OCI-LY7 (cell line): Measurements from ENCODE around the gene PCLAF. TPM values are rescaled to one million over a fixed set of nuclear protein-coding genes. Genes with fewer than 3 reads are reported as not detected.

Experiments
- small RNA-seq: library from RNA; depleted of rRNA; stranded (forward); fragments of <200 nt; gene quantifications from one replicate; pipeline ENCODE3, GENCODE V24; 2014
- total RNA-seq, 2 experiments: library from RNA; depleted of rRNA in 1 of 2; stranded (reverse); fragments of >200 nt in 1 of 2; shearing (Covaris generic) in 1 of 2; gene quantifications; 2 replicates each; pipeline ENCODE4 v1.2.3, GENCODE V29; 2014 to 2022

Gene PCLAF
- total RNA-seq, 2 experiments from 2014 or later, result 49.3 to 100 TPM

Small RNAs within 50 kb of the gene (small RNA-seq; reads per million reads assigned to genes)
- not detected for gene RF00554

Other genes with a start within 250 kb of the PCLAF start
- 63.1 and 65.7 TPM in 2 replicates for gene SNX22, start 229.7 kb downstream of the PCLAF start, total RNA-seq (2014; rRNA removed; shearing (Covaris generic))
- 61.6 and 68.8 TPM in 2 replicates for gene SNX22, start 229.7 kb downstream of the PCLAF start, total RNA-seq (2022)
- 243 and 263 TPM in 2 replicates for gene PPIB, start 218.4 kb downstream of the PCLAF start, total RNA-seq (2014; rRNA removed; shearing (Covaris generic))
- 248 and 307 TPM in 2 replicates for gene PPIB, start 218.4 kb downstream of the PCLAF start, total RNA-seq (2022)
- 8.8 and 11.6 TPM in 2 replicates for gene CSNK1G1, start 25.3 kb downstream of the PCLAF start, total RNA-seq (2014; rRNA removed; shearing (Covaris generic))
- 14.1 and 16.7 TPM in 2 replicates for gene CSNK1G1, start 25.3 kb downstream of the PCLAF start, total RNA-seq (2022)
- 9.3 TPM in 2 replicates for gene TRIP4, start 6.4 kb upstream of the PCLAF start, total RNA-seq (2014; rRNA removed; shearing (Covaris generic))
- 20.5 and 21.0 TPM in 2 replicates for gene TRIP4, start 6.4 kb upstream of the PCLAF start, total RNA-seq (2022)
- 17.2 and 18.5 TPM in 2 replicates for gene ZNF609, start 79.1 kb upstream of the PCLAF start, total RNA-seq (2014; rRNA removed; shearing (Covaris generic))
- gene ZNF609, start 79.1 kb upstream of the PCLAF start, total RNA-seq (2022), result 35.1 and 35.4 TPM in 2 replicates